Measurements from ENCODE around the gene GABBR2. TPM values are rescaled to one million over a fixed set of nuclear protein-coding genes. Genes with fewer than 3 reads are reported as not detected.

Gene GABBR2
- polyA plus RNA-seq, 1 donor (not counting 4 experiments of a cell fraction or from before 2014, with no cell fraction given), result 0.01 TPM

- DNase-seq (ENCODE audit: low read depth, low spot score), result no peak
- no peak overlapping the region for H3K27ac ChIP-seq (ENCODE audit: control insufficient read depth, insufficient read depth, low read length)
- dilution Hi-C loops (cut with MboI; ENCODE audit: extremely low pct_ligation_motif_present, low sequenced_read_pairs), result no loop called here
- H2AFZ ChIP-seq (ENCODE audit: control insufficient read depth, low read length), result no peak overlapping the region
- H3K4me2 ChIP-seq (ENCODE audit: control insufficient read depth, extremely low read depth, insufficient read depth, low read depth, low read length), result no peak overlapping the region
- no peak for FAIRE-seq
- no peaks in the 10 kb centered on the region for H4K20me1 ChIP-seq (ENCODE audit: control insufficient read depth, extremely low read depth, insufficient read depth, low read length)
- no peak overlapping the region for H3K4me3 ChIP-seq (ENCODE audit: control insufficient read depth in 2 of 3, extremely low read depth in 1 of 3, insufficient read depth in 2 of 3, low read depth in 1 of 3, low read length in 3 of 3)
- TF ChIP-seq CTCF (optimal IDR thresholded peaks at IDR 0.05 in 1 of 3, IDR thresholded peaks at IDR 0.05 in 1 of 3, conservative IDR thresholded peaks at IDR 0.05 in 1 of 3; ENCODE audit: extremely low read depth in 1 of 3, insufficient read depth in 2 of 3, low read length in 3 of 3) (no peak), EZH2 (IDR thresholded peaks at IDR 0.05; ENCODE audit: low read length) (no peak)
- H3K36me3 ChIP-seq (ENCODE audit: control insufficient read depth in 2 of 2, extremely low read depth in 1 of 2, insufficient read depth in 2 of 2, low read length in 2 of 2), result no peaks in the 10 kb centered on the region
- H3K27me3 ChIP-seq (ENCODE audit: control insufficient read depth, extremely low read depth, insufficient read depth, low read length), result peaks cover 17% of the 10 kb centered on the region
- H3K9me3 ChIP-seq (ENCODE audit: control insufficient read depth, low read depth, low read length), result no peaks in the 10 kb centered on the region
- no peak overlapping the region for H3K9ac ChIP-seq (ENCODE audit: control insufficient read depth, extremely low read depth, insufficient read depth, low read length)
- no peaks in the 10 kb centered on the region for H3K9me1 ChIP-seq (ENCODE audit: control insufficient read depth, extremely low read depth, insufficient read depth, low read length)
- H3K79me2 ChIP-seq (ENCODE audit: control insufficient read depth, insufficient read depth, low read length), result no peaks in the 10 kb centered on the region
- H3K4me1 ChIP-seq (ENCODE audit: control insufficient read depth, extremely low read depth, insufficient read depth, low read length), result no peaks in the 10 kb centered on the region
These were observed 16.8 kb downstream of the GABBR2 start for GRCh38 chr9:98691890-98692289.

- dilution Hi-C loops (cut with MboI; ENCODE audit: extremely low pct_ligation_motif_present, low sequenced_read_pairs), result no loop called here
- FAIRE-seq, result no peak
These were observed 18.0 kb downstream of the GABBR2 start for GRCh38 chr9:98690686-98691085.

More at GRCh38 chr9:98690686-98691085, 18.0 kb downstream of the GABBR2 start:
- DNase-seq (ENCODE audit: low read depth, low spot score), result no peak
- Histone ChIP-seq H3K79me2 (ENCODE audit: control insufficient read depth, insufficient read depth, low read length) (no peaks in the 10 kb centered on the region), H3K9me1 (ENCODE audit: control insufficient read depth, extremely low read depth, insufficient read depth, low read length) (no peaks in the 10 kb centered on the region), H4K20me1 (ENCODE audit: control insufficient read depth, extremely low read depth, insufficient read depth, low read length) (no peaks in the 10 kb centered on the region), H3K36me3 (ENCODE audit: control insufficient read depth in 2 of 2, extremely low read depth in 1 of 2, insufficient read depth in 2 of 2, low read length in 2 of 2) (no peaks in the 10 kb centered on the region), H2AFZ (ENCODE audit: control insufficient read depth, low read length) (no peak overlapping the region), H3K27ac (ENCODE audit: control insufficient read depth, insufficient read depth, low read length) (no peak overlapping the region), H3K9me3 (ENCODE audit: control insufficient read depth, low read depth, low read length) (no peaks in the 10 kb centered on the region), H3K4me3 (ENCODE audit: control insufficient read depth in 2 of 3, extremely low read depth in 1 of 3, insufficient read depth in 2 of 3, low read depth in 1 of 3, low read length in 3 of 3) (no peak overlapping the region), H3K4me1 (ENCODE audit: control insufficient read depth, extremely low read depth, insufficient read depth, low read length) (no peaks in the 10 kb centered on the region), H3K4me2 (ENCODE audit: control insufficient read depth, extremely low read depth, insufficient read depth, low read depth, low read length) (no peak overlapping the region), H3K9ac (ENCODE audit: control insufficient read depth, extremely low read depth, insufficient read depth, low read length) (no peak overlapping the region), H3K27me3 (ENCODE audit: control insufficient read depth, extremely low read depth, insufficient read depth, low read length) (peaks cover 16% of the 10 kb centered on the region)
- TF ChIP-seq EZH2 (IDR thresholded peaks at IDR 0.05; ENCODE audit: low read length) (no peak), CTCF (optimal IDR thresholded peaks at IDR 0.05 in 1 of 3, IDR thresholded peaks at IDR 0.05 in 1 of 3, conservative IDR thresholded peaks at IDR 0.05 in 1 of 3; ENCODE audit: extremely low read depth in 1 of 3, insufficient read depth in 2 of 3, low read length in 3 of 3) (no peak)
